Measurements from ENCODE around the gene KCNJ12. TPM values are rescaled to one million over a fixed set of nuclear protein-coding genes. Genes with fewer than 3 reads are reported as not detected.

The KCNJ12 gene
- polyA plus RNA-seq, 3 donors = not detected

GRCh38 chr17:21387616-21388015, 11.5 kb downstream of the KCNJ12 start:
- Histone ChIP-seq H3K4me1 (ENCODE audit: control insufficient read depth in 1 of 2, insufficient read depth in 2 of 2, low read length in 2 of 2) (no peaks in the 10 kb centered on the region), H3K79me2 (ENCODE audit: insufficient read depth, low read length) (no peaks in the 10 kb centered on the region), H2AFZ (ENCODE audit: insufficient read depth, low read depth, low read length, poor library complexity, severe bottlenecking) (no peak overlapping the region), H3K36me3 (replicated peaks in 1 of 2; ENCODE audit: control insufficient read depth in 1 of 2, insufficient read depth in 2 of 2, low read length in 2 of 2) (no peaks in the 10 kb centered on the region), H3K9me3 (replicated peaks in 1 of 2; ENCODE audit: control insufficient read depth in 1 of 2, insufficient read depth in 1 of 2, low read length in 2 of 2) (no peaks in the 10 kb centered on the region), H4K20me1 (ENCODE audit: insufficient read depth, low read length) (no peaks in the 10 kb centered on the region), H3K27ac (ENCODE audit: low read depth in 1 of 2, low read length in 2 of 2) (no peak overlapping the region), H3K27me3 (ENCODE audit: control insufficient read depth in 2 of 2, insufficient read depth in 2 of 2, low read length in 2 of 2) (no peaks in the 10 kb centered on the region), H3K4me2 (replicated peaks; ENCODE audit: extremely low read depth, low read length, poor library complexity, severe bottlenecking) (no peak overlapping the region), H3K9ac (ENCODE audit: insufficient read depth, low read length, poor library complexity, severe bottlenecking) (no peak overlapping the region), H3K4me3 (replicated peaks in 1 of 3; ENCODE audit: low read depth in 2 of 3, low read length in 3 of 3) (no peak overlapping the region)
- intact Hi-C loops (cut with micrococcal nuclease) = no loop called here
- DNase-seq = no peak
- no CpG with 5 or more reads among the region's 5 CpGs for WGBS (ENCODE audit: insufficient coverage)
- Mint-ChIP-seq H3K9me3 (no peaks in the 10 kb centered on the region), H3K36me3 (no peaks in the 10 kb centered on the region), H3K27ac (no peak overlapping the region), H3K4me1 (no peaks in the 10 kb centered on the region), H3K4me3 (no peak overlapping the region), H3K27me3 (ENCODE audit: low read depth in 3 of 3) (peaks cover 4 to 12% (median 6%) of the 10 kb centered on the region in 3 donors)
- TF ChIP-seq CTCF (IDR thresholded peaks at IDR 0.05) = no peak

- H3K4me3 Mint-ChIP-seq = no peak overlapping the region
- Histone ChIP-seq H3K9ac (ENCODE audit: insufficient read depth, low read length, poor library complexity, severe bottlenecking) (no peak overlapping the region), H4K20me1 (ENCODE audit: insufficient read depth, low read length) (no peaks in the 10 kb centered on the region), H3K9me3 (replicated peaks in 1 of 2; ENCODE audit: control insufficient read depth in 1 of 2, insufficient read depth in 1 of 2, low read length in 2 of 2) (no peaks in the 10 kb centered on the region), H3K4me3 (replicated peaks in 1 of 3; ENCODE audit: low read depth in 2 of 3, low read length in 3 of 3) (no peak overlapping the region), H3K79me2 (ENCODE audit: insufficient read depth, low read length) (no peaks in the 10 kb centered on the region), H3K36me3 (replicated peaks in 1 of 2; ENCODE audit: control insufficient read depth in 1 of 2, insufficient read depth in 2 of 2, low read length in 2 of 2) (no peaks in the 10 kb centered on the region), H3K4me2 (replicated peaks; ENCODE audit: extremely low read depth, low read length, poor library complexity, severe bottlenecking) (no peak overlapping the region), H3K27ac (ENCODE audit: low read depth in 1 of 2, low read length in 2 of 2) (no peak overlapping the region), H3K27me3 (ENCODE audit: control insufficient read depth in 2 of 2, insufficient read depth in 2 of 2, low read length in 2 of 2) (no peaks in the 10 kb centered on the region), H3K4me1 (ENCODE audit: control insufficient read depth in 1 of 2, insufficient read depth in 2 of 2, low read length in 2 of 2) (no peaks in the 10 kb centered on the region), H2AFZ (ENCODE audit: insufficient read depth, low read depth, low read length, poor library complexity, severe bottlenecking) (no peak overlapping the region)
- H3K4me1 Mint-ChIP-seq = no peaks in the 10 kb centered on the region
- H3K9me3 Mint-ChIP-seq = no peaks in the 10 kb centered on the region
- 98% methylated on average over 8 of the region's 12 CpGs for WGBS (ENCODE audit: insufficient coverage)
- DNase-seq = no peak
- peaks cover 4 to 10% (median 6%) of the 10 kb centered on the region in 3 donors for H3K27me3 Mint-ChIP-seq (ENCODE audit: low read depth in 3 of 3)
- no peak overlapping the region for H3K27ac Mint-ChIP-seq
- no peak for TF ChIP-seq CTCF (IDR thresholded peaks at IDR 0.05)
- no peaks in the 10 kb centered on the region for H3K36me3 Mint-ChIP-seq
- intact Hi-C loops (cut with micrococcal nuclease) = no loop called here
Observed at GRCh38 chr17:21388066-21388465, 11.9 kb downstream of the KCNJ12 start.

All from CD14-positive monocyte (primary cell).